Neural cell (in vitro differentiated cells): ENCODE results near the gene SRPK1. TPM values are rescaled to one million over a fixed set of nuclear protein-coding genes. Genes with fewer than 3 reads are reported as not detected.

Experiments
- H2AFZ ChIP-seq: fragments of 200-600, 300-800 bp; sonication (generic), shearing (Covaris generic); 2 replicates; pipeline ENCODE4 v1.6.0; 2014; ENCODE audit warnings: low read depth, mild to moderate bottlenecking, antibody characterized with exemption, low read length, moderate library complexity
- H3F3A ChIP-seq: fragments of 200-600 bp; shearing (Covaris generic); 2 replicates; pipeline ENCODE4 v1.6.1; 2016; ENCODE audit warnings: mild to moderate bottlenecking, moderate library complexity, mixed read lengths, antibody characterized with exemption, low read length; ENCODE audit not compliant: insufficient read depth, poor library complexity, severe bottlenecking
- H3K27ac ChIP-seq: fragments of 200-600, 300-800 bp; sonication (generic), shearing (Covaris generic); 2 replicates; pipeline ENCODE4 v1.5.1; 2014; ENCODE audit warnings: mild to moderate bottlenecking, low read length, moderate library complexity
- H3K27me3 ChIP-seq: fragments of 300-800, 200-600 bp; sonication (generic), shearing (Covaris generic); 2 replicates; pipeline ENCODE4 v1.6.0; 2014; ENCODE audit warnings: mild to moderate bottlenecking, low read depth, low read length, moderate library complexity; ENCODE audit not compliant: insufficient read depth
- H3K36me3 ChIP-seq: fragments of 300-800, 200-600 bp; sonication (generic), shearing (Covaris generic); 2 replicates; pipeline ENCODE4 v1.5.1; 2014; ENCODE audit warnings: mild to moderate bottlenecking, antibody characterized with exemption, low read length, moderate library complexity; ENCODE audit not compliant: insufficient read depth
- H3K4me2 ChIP-seq: fragments of 300-800, 200-600 bp; sonication (generic), shearing (Covaris generic); 2 replicates; pipeline ENCODE4 v1.6.0; 2014; ENCODE audit warnings: mild to moderate bottlenecking, low read length
- H3K4me3 ChIP-seq: fragments of 300-800, 200-600 bp; sonication (generic), shearing (Covaris generic); 2 replicates; pipeline ENCODE4 v1.5.1; 2014; ENCODE audit warnings: mild to moderate bottlenecking, low read length, moderate library complexity
- H3K79me2 ChIP-seq: fragments of 200-600 bp; shearing (Covaris generic); replicated peaks from 2 replicates; pipeline ENCODE4 v1.6.0; 2014; ENCODE audit warnings: mild to moderate bottlenecking, low read length, moderate library complexity; ENCODE audit not compliant: insufficient read depth
- H3K9ac ChIP-seq: fragments of 300-800, 200-600 bp; sonication (generic), shearing (Covaris generic); 2 replicates; pipeline ENCODE4 v1.6.1; 2016; ENCODE audit warnings: mild to moderate bottlenecking, low read length, mixed read lengths
- H3K9me2 ChIP-seq: fragments of 200-600 bp; shearing (Covaris generic); 2 replicates; pipeline ENCODE4 v1.6.1; 2016; ENCODE audit warnings: mild to moderate bottlenecking, low read length, mixed read lengths; ENCODE audit not compliant: insufficient read depth
- H3K9me3 ChIP-seq: fragments of 200-600, 300-800 bp; sonication (generic), shearing (Covaris generic); 2 replicates; pipeline ENCODE4 v1.6.1; 2016; ENCODE audit warnings: mild to moderate bottlenecking, mixed run types, low read length, moderate library complexity, mixed read lengths
- H4K20me1 ChIP-seq: fragments of 200-600 bp; shearing (Covaris generic); 2 replicates; pipeline ENCODE4 v1.6.1; 2016; ENCODE audit warnings: mild to moderate bottlenecking, mixed run types; ENCODE audit not compliant: insufficient read depth
- CTCF ChIP-seq: fragments of 450-650 bp; IDR thresholded peaks from 2 replicates; pipeline ENCODE4 v1.5.1; 2014; ENCODE audit warnings: antibody characterized with exemption, mild to moderate bottlenecking, moderate library complexity; ENCODE audit not compliant: poor library complexity, severe bottlenecking
- EP300 ChIP-seq: fragments of 450-650 bp; conservative IDR thresholded peaks from 2 replicates; pipeline ENCODE4 v1.6.1; 2014; ENCODE audit warnings: antibody characterized with exemption, mild to moderate bottlenecking, moderate library complexity; ENCODE audit not compliant: poor library complexity, severe bottlenecking
- EZH2 ChIP-seq: fragments of 200-600, 300-800 bp; shearing (Covaris generic), sonication (generic); IDR thresholded peaks from 2 replicates; pipeline ENCODE4 v1.6.1; 2014; ENCODE audit warnings: antibody characterized with exemption, low read length, borderline replicate concordance, mild to moderate bottlenecking; ENCODE audit not compliant: insufficient read depth, poor library complexity, severe bottlenecking
- MXI1 ChIP-seq: fragments of 450-650 bp; conservative IDR thresholded peaks from 2 replicates; pipeline ENCODE4 v1.6.1; 2014; ENCODE audit warnings: antibody characterized with exemption, mild to moderate bottlenecking; ENCODE audit not compliant: poor library complexity, severe bottlenecking
- POLR2AphosphoS5 ChIP-seq: IDR thresholded peaks from 2 replicates; pipeline ENCODE4 v1.6.1; 2012
- RAD21 ChIP-seq: fragments of 450-650 bp; conservative IDR thresholded peaks from 2 replicates; pipeline ENCODE4 v1.6.1; 2014; ENCODE audit warnings: antibody characterized with exemption, mild to moderate bottlenecking, moderate library complexity
- REST ChIP-seq: IDR thresholded peaks from 2 replicates; pipeline ENCODE4 v1.6.1; 2012; ENCODE audit warnings: borderline replicate concordance
- SMC3 ChIP-seq: fragments of 450-650 bp; conservative IDR thresholded peaks from 2 replicates; pipeline ENCODE4 v1.6.1; 2014; ENCODE audit warnings: antibody characterized with exemption, mild to moderate bottlenecking, moderate library complexity; ENCODE audit not compliant: poor library complexity
- TAF1 ChIP-seq: IDR thresholded peaks from 2 replicates; pipeline ENCODE4 v1.6.1; 2012; ENCODE audit warnings: low read depth
- polyA plus RNA-seq: library from polyadenylated mRNA; depleted of rRNA; stranded (reverse); fragments of >200 nt; gene quantifications from 2 replicates; pipeline ENCODE4 v1.2.3, GENCODE V29; 2014

Gene SRPK1
- polyA plus RNA-seq, 1 donor from 2014 or later: 39.9 TPM

- Histone ChIP-seq H3K79me2 (no peaks in the 10 kb centered on the region), H3F3A (no peaks in the 10 kb centered on the region), H2AFZ (no peak overlapping the region), H3K27ac (no peak overlapping the region), H3K36me3 (no peaks in the 10 kb centered on the region), H3K27me3 (no peaks in the 10 kb centered on the region), H3K9me2 (no peaks in the 10 kb centered on the region), H3K4me2 (no peak overlapping the region), H4K20me1 (no peaks in the 10 kb centered on the region), H3K9me3 (no peaks in the 10 kb centered on the region), H3K9ac (no peak overlapping the region), H3K4me3 (no peak overlapping the region)
- TF ChIP-seq CTCF: no peak
- TF ChIP-seq REST: no peak
- no peak for TF ChIP-seq TAF1
- no peak for TF ChIP-seq EP300
- no peak for TF ChIP-seq POLR2AphosphoS5
- no peak for TF ChIP-seq MXI1
- TF ChIP-seq RAD21: no peak
- TF ChIP-seq EZH2: no peak
- TF ChIP-seq SMC3: no peak
Measured at GRCh38 chr6:35784200-35784599, 136.7 kb downstream of the SRPK1 start.

Other genes with a start within 250 kb of the SRPK1 start
- 0.84 and 1.2 TPM in 2 replicates for gene FKBP5, start 232.2 kb downstream of the SRPK1 start, polyA plus RNA-seq
- gene ARMC12, start 184.1 kb downstream of the SRPK1 start, polyA plus RNA-seq: 2.2 and 4.9 TPM in 2 replicates
- gene CLPSL2, start 144.5 kb downstream of the SRPK1 start, polyA plus RNA-seq: not detected in 2 replicates
- not detected in 2 replicates for gene CLPSL1, start 140.1 kb downstream of the SRPK1 start, polyA plus RNA-seq
- gene CLPS, start 123.8 kb downstream of the SRPK1 start, polyA plus RNA-seq: not detected in 2 replicates
- gene LHFPL5, start 115.7 kb downstream of the SRPK1 start, polyA plus RNA-seq: 0.17 TPM in 1 of 2 replicates, not detected in the other
- gene SLC26A8, start 103.5 kb upstream of the SRPK1 start, polyA plus RNA-seq: not detected in 2 replicates
- 18.2 and 26.6 TPM in 2 replicates for gene MAPK14, start 106.7 kb upstream of the SRPK1 start, polyA plus RNA-seq
- gene MAPK13, start 209.4 kb upstream of the SRPK1 start, polyA plus RNA-seq: 1.4 and 1.8 TPM in 2 replicates